HepG2 (cell line): ENCODE measurements around the gene GNAL. TPM values are rescaled to one million over a fixed set of nuclear protein-coding genes. Genes with fewer than 3 reads are reported as not detected.

Source experiments
- ATAC-seq: fragments of 200-7000 bp; cut with Tn5 transposase; 3 replicates; pipeline ENCODE4 v1.9.1; 2020; ENCODE audit warnings: mild to moderate bottlenecking, moderate library complexity
- BruUV-seq: library from RNA; stranded (reverse); fragments of 400-500 nt; replicated peaks from 2 replicates; lab custom pipeline; 2021; lab: Mats Ljungman, UMichigan
- CTCF ChIA-PET: fragments of 300-600 bp; formaldehyde crosslinking; extraction: SDS; loops from one replicate; lab custom pipeline; 2021; ENCODE audit warnings: low total read pairs, inconsistent platforms, low intra/inter-chr PET ratio; lab: Yijun Ruan, JAX
- POLR2A ChIA-PET: fragments of 350-600 bp; sonication (Branson Sonifier 250); formaldehyde crosslinking; loops from one replicate; lab custom pipeline; 2020; ENCODE audit warnings: antibody characterized with exemption, inconsistent platforms; lab: Yijun Ruan, JAX
- DNase-seq: peaks from one replicate; pipeline ENCODE4 v3.0.0-alpha.2; 2015; ENCODE audit warnings: low spot score
- FAIRE-seq: peaks from 3 replicates; lab custom pipeline; 2011; peaks lifted over from hg19 to GRCh38; lab: Jason Lieb, UNC
- H2AFZ ChIP-seq: one replicate; pipeline ENCODE4 v1.6.1; 2011; ENCODE audit warnings: low read length, inconsistent platforms
- H3K27ac ChIP-seq: fragments of 300-600 bp; 3 replicates; pipeline ENCODE4 v1.8.0; 2011; ENCODE audit warnings: mixed run types, mild to moderate bottlenecking, mixed read lengths, low read length, inconsistent platforms; ENCODE audit not compliant: insufficient read depth; ENCODE audit errors: extremely low read length
- H3K27me3 ChIP-seq, 2 experiments: fragments of 200-600 bp in 1 of 2; 2 replicates in 1 of 2; 3 replicates in 1 of 2; pipeline versions ENCODE4 v1.6.0 to v1.8.0; 2011; ENCODE audit warnings: low read length in 2 of 2, mild to moderate bottlenecking in 2 of 2, moderate library complexity in 2 of 2, inconsistent platforms in 1 of 2; ENCODE audit not compliant: insufficient read depth in 2 of 2, control insufficient read depth in 1 of 2
- H3K36me3 ChIP-seq, 2 experiments: fragments of 200-600 bp in 1 of 2; replicated peaks in 1 of 2; 2 replicates in 1 of 2; 3 replicates in 1 of 2; pipeline versions ENCODE4 v1.5.1 to v1.8.0; 2011; ENCODE audit warnings: low read length in 2 of 2, inconsistent platforms in 1 of 2; ENCODE audit not compliant: insufficient read depth in 2 of 2, control insufficient read depth in 1 of 2
- H3K4me1 ChIP-seq: 2 replicates; pipeline ENCODE4 v1.5.1; 2012; ENCODE audit warnings: low read length, inconsistent platforms; ENCODE audit not compliant: insufficient read depth
- H3K4me2 ChIP-seq: 2 replicates; pipeline ENCODE4 v1.6.0; 2011; ENCODE audit warnings: low read depth, low read length, inconsistent platforms
- H3K4me3 ChIP-seq, 3 experiments: fragments of 200-600 bp in 1 of 3; sonication (generic), shearing (Covaris generic) in 1 of 3; replicated peaks in 1 of 3; 2 replicates each; pipeline ENCODE4 v1.5.1; 2011 to 2016; ENCODE audit warnings: low read length in 3 of 3, inconsistent platforms in 2 of 3, low read depth in 2 of 3, mild to moderate bottlenecking in 2 of 3, control low read depth in 1 of 3, mixed read lengths in 1 of 3; ENCODE audit not compliant: insufficient read depth in 1 of 3
- H3K79me2 ChIP-seq: one replicate; pipeline ENCODE4 v1.6.1; 2011; ENCODE audit warnings: low read length, inconsistent platforms; ENCODE audit not compliant: insufficient read depth
- H3K9ac ChIP-seq: 2 replicates; pipeline ENCODE4 v1.6.0; 2011; ENCODE audit warnings: mild to moderate bottlenecking, low read depth, low read length, inconsistent platforms; ENCODE audit not compliant: insufficient read depth
- H3K9me3 ChIP-seq: 2 replicates; pipeline ENCODE4 v1.5.1; 2012; ENCODE audit warnings: mild to moderate bottlenecking, low read length
- H4K20me1 ChIP-seq: 2 replicates; pipeline ENCODE4 v1.6.0; 2011; ENCODE audit warnings: inconsistent platforms, mild to moderate bottlenecking, low read length, moderate library complexity; ENCODE audit not compliant: insufficient read depth
- BORCS8-MEF2B ChIP-seq: sonication (generic); formaldehyde crosslinking; IDR thresholded peaks from 2 replicates; pipeline ENCODE4 v1.8.0; 2022; ENCODE audit warnings: mild to moderate bottlenecking, missing genetic modification reagents
- CBX5 ChIP-seq: sonication (generic); formaldehyde crosslinking; IDR thresholded peaks from 2 replicates; pipeline ENCODE4 v1.4.0; 2020; ENCODE audit warnings: missing genetic modification reagents, borderline replicate concordance
- ETV6 ChIP-seq: sonication (generic); formaldehyde crosslinking; conservative IDR thresholded peaks from 2 replicates; pipeline ENCODE4 v1.4.0; 2020; ENCODE audit warnings: missing genetic modification reagents
- HIVEP1 ChIP-seq: sonication (generic); formaldehyde crosslinking; IDR thresholded peaks from 2 replicates; pipeline ENCODE4 v1.4.0; 2020; ENCODE audit warnings: mild to moderate bottlenecking, missing genetic modification reagents
- HMG20A ChIP-seq: IDR thresholded peaks from 2 replicates; pipeline ENCODE4 v1.6.1; 2016; ENCODE audit warnings: borderline replicate concordance
- MBD4 ChIP-seq: IDR thresholded peaks from 2 replicates; pipeline ENCODE4 v1.6.1; 2012; ENCODE audit warnings: low read length, inconsistent platforms, borderline replicate concordance
- NR2C2 ChIP-seq: sonication (generic); formaldehyde crosslinking; IDR thresholded peaks from 2 replicates; pipeline ENCODE4 v1.4.0; 2020; ENCODE audit warnings: missing genetic modification reagents, mild to moderate bottlenecking, moderate library complexity, borderline replicate concordance
- SPEN ChIP-seq: sonication (generic); formaldehyde crosslinking; IDR thresholded peaks from 2 replicates; pipeline ENCODE4 v1.5.1; 2020; ENCODE audit warnings: low read depth, mild to moderate bottlenecking, missing genetic modification reagents
- TAF15 ChIP-seq: fragments of 200-400 bp; formaldehyde crosslinking; IDR thresholded peaks from one replicate; pipeline ENCODE4 v1.6.1; 2018; ENCODE audit warnings: mild to moderate bottlenecking, low read depth, low read length; ENCODE audit not compliant: poor library complexity, severe bottlenecking
- TEAD3 ChIP-seq: optimal IDR thresholded peaks from 2 replicates; pipeline ENCODE3; 2016; ENCODE audit warnings: borderline replicate concordance
- ZFP82 ChIP-seq: sonication (generic); formaldehyde crosslinking; IDR thresholded peaks from 2 replicates; pipeline ENCODE4 v1.5.1; 2020; ENCODE audit warnings: mild to moderate bottlenecking, missing genetic modification reagents, borderline replicate concordance
- ZNF234 ChIP-seq: sonication (generic); formaldehyde crosslinking; conservative IDR thresholded peaks from 2 replicates; pipeline ENCODE4 v1.5.1; 2020; ENCODE audit warnings: mild to moderate bottlenecking, missing genetic modification reagents
- ZNF235 ChIP-seq: sonication (generic); formaldehyde crosslinking; IDR thresholded peaks from 2 replicates; pipeline ENCODE4 v1.8.1; 2023; ENCODE audit warnings: mild to moderate bottlenecking, missing genetic modification reagents, borderline replicate concordance
- ZNF432 ChIP-seq: sonication (generic); formaldehyde crosslinking; IDR thresholded peaks from 2 replicates; pipeline ENCODE4 v1.5.0; 2020; ENCODE audit warnings: missing genetic modification reagents, mild to moderate bottlenecking, borderline replicate concordance
- ZNF558 ChIP-seq: sonication (generic); formaldehyde crosslinking; IDR thresholded peaks from 2 replicates; pipeline ENCODE4 v1.9.0; 2022; ENCODE audit warnings: mild to moderate bottlenecking, missing genetic modification reagents, borderline replicate concordance
- ZNF670 ChIP-seq: sonication (generic); formaldehyde crosslinking; IDR thresholded peaks from 2 replicates; pipeline ENCODE4 v1.8.0; 2022; ENCODE audit warnings: mild to moderate bottlenecking, missing genetic modification reagents, borderline replicate concordance
- ZNF883 ChIP-seq: sonication (generic); formaldehyde crosslinking; IDR thresholded peaks from 2 replicates; pipeline ENCODE4 v1.5.1; 2020; ENCODE audit warnings: mild to moderate bottlenecking, missing genetic modification reagents; ENCODE audit errors: not compliant biosample characterization
- whole genome bisulfite sequencing: methylation state at CpG from one replicate; pipeline ENCODE4 v1.1.6; 2017; ENCODE audit warnings: low lambda C conversion rate; 5-methylcytosine and 5-hydroxymethylcytosine counted together
- in situ Hi-C: cut with HindIII; loops from 2 replicates; pipeline ENCODE4 v1.10.0; 2017; ENCODE audit warnings: low pct_unique_long_range_greater_than_20kb; ENCODE audit not compliant: extremely low pct_ligation_motif_present
- intact Hi-C: fragments of 100-400 bp; cut with micrococcal nuclease; formaldehyde crosslinking; loops from one replicate; pipeline ENCODE4 v1.10.0; 2022; ENCODE audit not compliant: unreplicated experiment
- polyA plus RNA-seq, 8 experiments: library from polyadenylated mRNA; depleted of rRNA in 3 of 8; stranded (reverse) in 7 of 8; unstranded in 1 of 8; fragments of >200 nt; fragmentation: Illumina TruSeq in 4 of 8; extraction: Trizol in 4 of 8; gene quantifications; 2 replicates each; pipeline versions ENCODE4 v1.2.1 to v1.2.3, GENCODE V29; 2011 to 2016; ENCODE audit warnings: low read depth in 4 of 8, missing spikeins in 1 of 8, mixed read lengths in 1 of 8; ENCODE audit not compliant: insufficient read depth in 1 of 8
- total RNA-seq, 5 experiments: library from RNA; depleted of rRNA; stranded (reverse); fragments of >200 nt; fragmentation: Illumina TruSeq; extraction: Trizol; gene quantifications; 2 replicates each; pipeline ENCODE4 v1.2.3, GENCODE V29; 2016; ENCODE audit warnings: low read depth in 1 of 5
- TF ChIP-seq, protein P1 (sequence below): IDR thresholded peaks from 2 replicates; pipeline ENCODE4 v1.6.1; 2012; ENCODE audit warnings: low read length, improper control_type of control experiment
- TF ChIP-seq, protein P2 (sequence below): sonication (generic); formaldehyde crosslinking; IDR thresholded peaks from 2 replicates; pipeline ENCODE4 v1.9.0; 2021; ENCODE audit warnings: missing genetic modification reagents, borderline replicate concordance
- TF ChIP-seq, protein P3 (sequence below): sonication (generic); formaldehyde crosslinking; IDR thresholded peaks from 2 replicates; pipeline ENCODE4 v1.4.0; 2020; ENCODE audit warnings: mild to moderate bottlenecking, missing genetic modification reagents

GNAL gene
- total and polyA plus RNA-seq, 2 of the 13 experiments (the other 11 are each of a cell fraction or from before 2014, with no cell fraction given), result 0.87 to 1.4 TPM

DNA sequence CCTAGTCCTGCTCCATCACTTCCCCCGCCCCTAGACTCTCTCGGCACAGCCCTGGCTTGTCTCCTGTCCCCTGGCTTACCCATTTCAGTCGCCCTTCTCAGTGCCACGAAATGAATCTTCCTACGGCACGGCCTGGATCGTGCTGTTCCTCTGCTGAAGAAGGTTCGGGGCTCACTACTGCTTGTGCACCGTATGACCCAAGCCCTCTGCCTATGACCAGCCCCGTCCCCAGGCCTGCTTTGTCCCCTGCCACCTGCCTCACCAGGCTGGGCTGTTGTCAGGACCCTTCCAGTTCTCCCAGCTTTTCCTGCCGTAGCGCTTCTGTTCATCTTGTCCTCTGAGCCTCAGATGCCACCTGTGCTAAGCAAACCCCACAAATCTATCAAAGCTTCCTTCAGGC lies 176.0 kb downstream of the GNAL start:
- ChIA-PET CTCF (no interaction called here), POLR2A (interaction anchor here (1.7 kb wide), 1 partner anchor 9 kb away, joined by 4 read pairs; no protein-coding TSS in a partner anchor)
- BruUV-seq, result no TSS peak
- in situ Hi-C loops, result no loop called here
- DNase-seq (no peak), FAIRE-seq (no peak), ATAC-seq (no peak)
- Histone ChIP-seq H3K79me2 (no peaks in the 10 kb centered on the region), H3K9me3 (no peaks in the 10 kb centered on the region), H2AFZ (no peak overlapping the region), H3K4me3 (no peak overlapping the region), H3K4me2 (no peak overlapping the region), H3K4me1 (peaks cover 30% of the 10 kb centered on the region), H3K9ac (no peak overlapping the region), H3K27me3 (no peaks in the 10 kb centered on the region), H3K27ac (no peak overlapping the region), H3K36me3 (no peaks in the 10 kb centered on the region), H4K20me1 (no peaks in the 10 kb centered on the region)
- TF ChIP-seq, protein P1, sequence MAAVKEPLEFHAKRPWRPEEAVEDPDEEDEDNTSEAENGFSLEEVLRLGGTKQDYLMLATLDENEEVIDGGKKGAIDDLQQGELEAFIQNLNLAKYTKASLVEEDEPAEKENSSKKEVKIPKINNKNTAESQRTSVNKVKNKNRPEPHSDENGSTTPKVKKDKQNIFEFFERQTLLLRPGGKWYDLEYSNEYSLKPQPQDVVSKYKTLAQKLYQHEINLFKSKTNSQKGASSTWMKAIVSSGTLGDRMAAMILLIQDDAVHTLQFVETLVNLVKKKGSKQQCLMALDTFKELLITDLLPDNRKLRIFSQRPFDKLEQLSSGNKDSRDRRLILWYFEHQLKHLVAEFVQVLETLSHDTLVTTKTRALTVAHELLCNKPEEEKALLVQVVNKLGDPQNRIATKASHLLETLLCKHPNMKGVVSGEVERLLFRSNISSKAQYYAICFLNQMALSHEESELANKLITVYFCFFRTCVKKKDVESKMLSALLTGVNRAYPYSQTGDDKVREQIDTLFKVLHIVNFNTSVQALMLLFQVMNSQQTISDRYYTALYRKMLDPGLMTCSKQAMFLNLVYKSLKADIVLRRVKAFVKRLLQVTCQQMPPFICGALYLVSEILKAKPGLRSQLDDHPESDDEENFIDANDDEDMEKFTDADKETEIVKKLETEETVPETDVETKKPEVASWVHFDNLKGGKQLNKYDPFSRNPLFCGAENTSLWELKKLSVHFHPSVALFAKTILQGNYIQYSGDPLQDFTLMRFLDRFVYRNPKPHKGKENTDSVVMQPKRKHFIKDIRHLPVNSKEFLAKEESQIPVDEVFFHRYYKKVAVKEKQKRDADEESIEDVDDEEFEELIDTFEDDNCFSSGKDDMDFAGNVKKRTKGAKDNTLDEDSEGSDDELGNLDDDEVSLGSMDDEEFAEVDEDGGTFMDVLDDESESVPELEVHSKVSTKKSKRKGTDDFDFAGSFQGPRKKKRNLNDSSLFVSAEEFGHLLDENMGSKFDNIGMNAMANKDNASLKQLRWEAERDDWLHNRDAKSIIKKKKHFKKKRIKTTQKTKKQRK, result no peak
- TF ChIP-seq BORCS8-MEF2B (CRISPR knock-in tag), result no peak
- TF ChIP-seq TAF15, result no peak
- TF ChIP-seq ZNF883 (CRISPR knock-in tag), result no peak
- TF ChIP-seq ZNF432 (CRISPR knock-in tag), result no peak
- no peak for TF ChIP-seq HIVEP1 (CRISPR knock-in tag)
- TF ChIP-seq CBX5 (CRISPR knock-in tag), result no peak
- TF ChIP-seq, protein P2, sequence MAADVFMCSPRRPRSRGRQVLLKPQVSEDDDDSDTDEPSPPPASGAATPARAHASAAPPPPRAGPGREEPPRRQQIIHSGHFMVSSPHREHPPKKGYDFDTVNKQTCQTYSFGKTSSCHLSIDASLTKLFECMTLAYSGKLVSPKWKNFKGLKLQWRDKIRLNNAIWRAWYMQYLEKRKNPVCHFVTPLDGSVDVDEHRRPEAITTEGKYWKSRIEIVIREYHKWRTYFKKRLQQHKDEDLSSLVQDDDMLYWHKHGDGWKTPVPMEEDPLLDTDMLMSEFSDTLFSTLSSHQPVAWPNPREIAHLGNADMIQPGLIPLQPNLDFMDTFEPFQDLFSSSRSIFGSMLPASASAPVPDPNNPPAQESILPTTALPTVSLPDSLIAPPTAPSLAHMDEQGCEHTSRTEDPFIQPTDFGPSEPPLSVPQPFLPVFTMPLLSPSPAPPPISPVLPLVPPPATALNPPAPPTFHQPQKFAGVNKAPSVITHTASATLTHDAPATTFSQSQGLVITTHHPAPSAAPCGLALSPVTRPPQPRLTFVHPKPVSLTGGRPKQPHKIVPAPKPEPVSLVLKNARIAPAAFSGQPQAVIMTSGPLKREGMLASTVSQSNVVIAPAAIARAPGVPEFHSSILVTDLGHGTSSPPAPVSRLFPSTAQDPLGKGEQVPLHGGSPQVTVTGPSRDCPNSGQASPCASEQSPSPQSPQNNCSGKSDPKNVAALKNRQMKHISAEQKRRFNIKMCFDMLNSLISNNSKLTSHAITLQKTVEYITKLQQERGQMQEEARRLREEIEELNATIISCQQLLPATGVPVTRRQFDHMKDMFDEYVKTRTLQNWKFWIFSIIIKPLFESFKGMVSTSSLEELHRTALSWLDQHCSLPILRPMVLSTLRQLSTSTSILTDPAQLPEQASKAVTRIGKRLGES (CRISPR knock-in tag), result no peak
- no peak for TF ChIP-seq SPEN (CRISPR knock-in tag)
- no peak for TF ChIP-seq NR2C2 (CRISPR knock-in tag)
- no peak for TF ChIP-seq HMG20A
- TF ChIP-seq ZFP82 (CRISPR knock-in tag), result no peak
- no peak for TF ChIP-seq ETV6 (CRISPR knock-in tag)
- no peak for TF ChIP-seq ZNF235
- TF ChIP-seq TEAD3 (CRISPR knock-in tag), result no peak
- TF ChIP-seq MBD4, result no peak
- TF ChIP-seq, protein P3, sequence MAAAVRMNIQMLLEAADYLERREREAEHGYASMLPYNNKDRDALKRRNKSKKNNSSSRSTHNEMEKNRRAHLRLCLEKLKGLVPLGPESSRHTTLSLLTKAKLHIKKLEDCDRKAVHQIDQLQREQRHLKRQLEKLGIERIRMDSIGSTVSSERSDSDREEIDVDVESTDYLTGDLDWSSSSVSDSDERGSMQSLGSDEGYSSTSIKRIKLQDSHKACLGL (CRISPR knock-in tag), result no peak
- TF ChIP-seq ZNF234 (CRISPR knock-in tag), result no peak
- TF ChIP-seq ZNF558 (CRISPR knock-in tag), result no peak
- TF ChIP-seq ZNF670, result no peak
- intact Hi-C loops, result no loop called here
- 76% methylated on average over 11 of the region's 12 CpGs for WGBS
